Cardiac muscle cell (in vitro differentiated cells and primary cell): ENCODE measurements around the gene BET1L. TPM values are rescaled to one million over a fixed set of nuclear protein-coding genes. Genes with fewer than 3 reads are reported as not detected.
A peak's percentile ranks its signal among the peaks of the same experiment; 100 is the strongest.

Experiments
- DNase-seq, 2 donors: peaks; one replicate each; pipeline versions ENCODE4 v3.0.0 to v3.0.0-alpha.2; 2010 to 2017; ENCODE audit warnings: low read depth in 1 of 2, low spot score in 1 of 2
- H3K27ac ChIP-seq: fragments of 200-600 bp; sonication (generic); 2 replicates; pipeline ENCODE4 v1.5.1; 2016
- H3K27me3 ChIP-seq: fragments of 200-600 bp; sonication (generic); 2 replicates; pipeline ENCODE4 v1.6.0; 2016; ENCODE audit warnings: control low read depth
- H3K36me3 ChIP-seq: fragments of 200-600 bp; sonication (generic); 2 replicates; pipeline ENCODE4 v1.5.1; 2016; ENCODE audit warnings: control low read depth
- H3K4me1 ChIP-seq: fragments of 200-600 bp; sonication (generic); 2 replicates; pipeline ENCODE4 v1.8.1; 2017; ENCODE audit warnings: low read depth, mild to moderate bottlenecking, mixed run types
- H3K4me3 ChIP-seq: fragments of 200-600 bp; sonication (generic); 2 replicates; pipeline ENCODE4 v1.5.1; 2016; ENCODE audit warnings: mild to moderate bottlenecking
- H3K9me3 ChIP-seq: fragments of 200-600 bp; sonication (generic); 2 replicates; pipeline ENCODE4 v1.5.1; 2017; ENCODE audit warnings: low read depth, mild to moderate bottlenecking, control low read depth
- CTCF ChIP-seq: IDR thresholded peaks from 2 replicates; pipeline ENCODE4 v1.5.1; 2012; ENCODE audit warnings: low read depth, mild to moderate bottlenecking, low read length
- polyA plus RNA-seq: library from polyadenylated mRNA; unstranded; fragments of >200 nt; fragmentation: Nextera tagmentation; extraction: Ambion mirVana; gene quantifications from 2 replicates; pipeline ENCODE4 v1.2.1, GENCODE V29; 2016
- total RNA-seq: library from RNA; depleted of rRNA; stranded (reverse); fragments of >200 nt; gene quantifications from 2 replicates; pipeline ENCODE4 v1.2.3, GENCODE V29; 2016

BET1L gene
- total and polyA plus RNA-seq, 2 experiments from 2014 or later: 30.6 to 62.0 TPM

GRCh38 chr11:201966-202365 lies 5.2 kb downstream of the BET1L start:
- H3K27me3 ChIP-seq: no peaks in the 10 kb centered on the region
- no peak overlapping the region for H3K27ac ChIP-seq
- peak in 1 of 2 donors; percentile 27 for DNase-seq
- no peaks in the 10 kb centered on the region for H3K36me3 ChIP-seq
- H3K4me3 ChIP-seq: no peak overlapping the region
- TF ChIP-seq CTCF: no peak
- H3K9me3 ChIP-seq: no peaks in the 10 kb centered on the region
- no peaks in the 10 kb centered on the region for H3K4me1 ChIP-seq

- Histone ChIP-seq H3K27me3 (no peaks in the 10 kb centered on the region), H3K36me3 (no peaks in the 10 kb centered on the region), H3K9me3 (no peaks in the 10 kb centered on the region), H3K4me1 (no peaks in the 10 kb centered on the region), H3K27ac (no peak overlapping the region), H3K4me3 (no peak overlapping the region)
- TF ChIP-seq CTCF: no peak
- DNase-seq: no peak
These were observed 6.8 kb downstream of the BET1L start for GRCh38 chr11:200224-201003.

- Histone ChIP-seq H3K4me3 (no peak overlapping the region), H3K27me3 (no peaks in the 10 kb centered on the region), H3K4me1 (no peaks in the 10 kb centered on the region), H3K36me3 (no peaks in the 10 kb centered on the region), H3K9me3 (no peaks in the 10 kb centered on the region), H3K27ac (no peak overlapping the region)
- no peak for DNase-seq
- TF ChIP-seq CTCF: no peak
These were observed 7.4 kb downstream of the BET1L start for GRCh38 chr11:199782-200181.

GRCh38 chr11:199004-199581 lies 8.1 kb downstream of the BET1L start:
- Histone ChIP-seq H3K4me3 (no peak overlapping the region), H3K4me1 (no peaks in the 10 kb centered on the region), H3K27me3 (no peaks in the 10 kb centered on the region), H3K36me3 (no peaks in the 10 kb centered on the region), H3K27ac (no peak overlapping the region), H3K9me3 (no peaks in the 10 kb centered on the region)
- no peak for TF ChIP-seq CTCF
- DNase-seq: no peak

- DNase-seq: no peak
These were observed 8.9 kb downstream of the BET1L start for GRCh38 chr11:198236-198806.

More at GRCh38 chr11:198236-198806, 8.9 kb downstream of the BET1L start:
- no peaks in the 10 kb centered on the region for H3K27me3 ChIP-seq
- no peak for TF ChIP-seq CTCF
- H3K9me3 ChIP-seq: no peaks in the 10 kb centered on the region
- H3K4me1 ChIP-seq: no peaks in the 10 kb centered on the region
- H3K4me3 ChIP-seq: no peak overlapping the region
- no peaks in the 10 kb centered on the region for H3K36me3 ChIP-seq
- H3K27ac ChIP-seq: no peak overlapping the region
